Sigmoid colon (tissue), 7 donors: ENCODE data around the gene CBFA2T2. TPM values are rescaled to one million over a fixed set of nuclear protein-coding genes. Genes with fewer than 3 reads are reported as not detected.

ENCODE experiments used
- DNase-seq: peaks from one replicate; pipeline ENCODE4 v3.0.0-alpha.2; 2019
- H3K27ac ChIP-seq, 4 donors: fragments of 200-600 bp; sonication (generic); one replicate each; pipeline ENCODE4 v1.5.1; 2016 to 2019; ENCODE audit warnings: mild to moderate bottlenecking in 1 of 4
- H3K27me3 ChIP-seq, 3 donors: fragments of 200-600 bp; sonication (generic); one replicate each; pipeline ENCODE4 v1.5.1; 2019; ENCODE audit warnings: mild to moderate bottlenecking in 1 of 3
- H3K36me3 ChIP-seq, 4 donors: fragments of 200-600 bp; sonication (generic); one replicate each; pipeline ENCODE4 v1.5.1; 2016 to 2019
- H3K4me1 ChIP-seq, 4 donors: fragments of 200-600 bp; sonication (generic); one replicate each; pipeline ENCODE4 v1.5.1; 2017 to 2019
- H3K4me3 ChIP-seq, 4 donors: fragments of 200-600 bp; sonication (generic); one replicate each; pipeline ENCODE4 v1.5.1; 2017 to 2019; ENCODE audit warnings: mild to moderate bottlenecking in 2 of 4, moderate library complexity in 1 of 4
- H3K9me3 ChIP-seq, 4 donors: fragments of 200-600 bp in 3 of 4; sonication (generic) in 3 of 4; one replicate each; pipeline versions ENCODE4 v1.5.1 to v1.6.1; 2013 to 2019
- EP300 ChIP-seq, 4 donors: sonication (generic); formaldehyde crosslinking; IDR thresholded peaks; one replicate each; pipeline ENCODE4 v1.6.1; 2017; ENCODE audit warnings: antibody characterized with exemption in 4 of 4
- POLR2A ChIP-seq, 2 donors: fragments of 450-650 bp; IDR thresholded peaks; one replicate each; pipeline ENCODE4 v1.6.1; 2016; ENCODE audit warnings: antibody characterized with exemption in 2 of 2, mild to moderate bottlenecking in 2 of 2, moderate library complexity in 2 of 2
- POLR2AphosphoS5 ChIP-seq, 4 donors: sonication (generic); formaldehyde crosslinking; IDR thresholded peaks; one replicate each; pipeline ENCODE4 v1.6.1; 2017; ENCODE audit warnings: antibody characterized with exemption in 4 of 4
- WGBS, 2 donors: extraction: QIAGEN DNeasy Blood & Tissue Kit; methylation state at CpG; one replicate each; pipeline ENCODE4 v1.1.7; 2013; 5-methylcytosine and 5-hydroxymethylcytosine counted together
- intact Hi-C: fragments of 100-400 bp; cut with DNase I; formaldehyde crosslinking; loops from one replicate; pipeline ENCODE4 v1.15.1; 2023
- polyA plus RNA-seq, 3 donors: library from polyadenylated mRNA; stranded (reverse); fragments of 200-250 nt; gene quantifications; one replicate each; pipeline ENCODE4 v1.2.3, GENCODE V29; 2013
- total RNA-seq, 4 donors: library from RNA; depleted of rRNA; stranded (reverse); fragments of >200 nt; gene quantifications; one replicate each; pipeline ENCODE4 v1.1.0, GENCODE V29; 2016
- TF ChIP-seq, protein P1 (sequence below), 4 experiments: fragments of 450-650 bp in 3 of 4; fragments of 200-600 bp in 1 of 4; IDR thresholded peaks; one replicate each; pipeline ENCODE4 v1.5.1; 2016 to 2019; ENCODE audit warnings: antibody characterized with exemption in 4 of 4, mild to moderate bottlenecking in 3 of 4, moderate library complexity in 2 of 4
- donor health status: healthy with polysubstance abuse.
- donor health status: Bipolar disorder and iron deficiency.
- donor health status: healthy.

CBFA2T2 gene
- total and polyA plus RNA-seq, 7 donors, result 5.4 to 26.0 (median 17.1) TPM

DNA sequence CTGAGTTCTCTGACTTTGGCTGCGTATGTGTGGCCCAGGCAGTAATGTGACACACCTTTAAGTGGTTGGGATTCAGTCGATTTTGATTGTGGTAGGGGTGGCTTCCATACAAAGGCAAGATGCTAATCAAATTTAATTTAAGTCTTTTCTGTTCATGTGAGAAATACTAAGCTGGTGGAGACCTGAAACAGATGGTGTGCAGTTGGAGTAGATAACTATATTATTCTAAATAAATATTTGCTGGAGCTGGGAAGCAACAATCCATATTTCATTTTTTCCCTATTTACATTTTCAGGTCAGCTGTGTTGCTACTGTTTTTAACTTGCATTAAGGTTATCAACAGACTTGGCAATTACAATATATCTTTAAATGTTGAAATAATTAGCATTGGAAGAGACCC, 104.8 kb downstream of the CBFA2T2 start:
- Histone ChIP-seq H3K4me1 (peaks cover 0 to 34% (median 26%) of the 10 kb centered on the region in 4 donors), H3K9me3 (no peaks in the 10 kb centered on the region), H3K4me3 (no peak overlapping the region), H3K27me3 (no peaks in the 10 kb centered on the region), H3K36me3 (peaks cover 0 to 5% (median 0%) of the 10 kb centered on the region in 4 donors), H3K27ac (no peak overlapping the region)
- WGBS, 2 donors, result 65 to 84% methylated on average over 2 of the region's 2 CpGs
- intact Hi-C loops, result no loop called here
- no peak for DNase-seq
- no peak for TF ChIP-seq POLR2A (IDR thresholded peaks at IDR 0.05)
- TF ChIP-seq, protein P1, sequence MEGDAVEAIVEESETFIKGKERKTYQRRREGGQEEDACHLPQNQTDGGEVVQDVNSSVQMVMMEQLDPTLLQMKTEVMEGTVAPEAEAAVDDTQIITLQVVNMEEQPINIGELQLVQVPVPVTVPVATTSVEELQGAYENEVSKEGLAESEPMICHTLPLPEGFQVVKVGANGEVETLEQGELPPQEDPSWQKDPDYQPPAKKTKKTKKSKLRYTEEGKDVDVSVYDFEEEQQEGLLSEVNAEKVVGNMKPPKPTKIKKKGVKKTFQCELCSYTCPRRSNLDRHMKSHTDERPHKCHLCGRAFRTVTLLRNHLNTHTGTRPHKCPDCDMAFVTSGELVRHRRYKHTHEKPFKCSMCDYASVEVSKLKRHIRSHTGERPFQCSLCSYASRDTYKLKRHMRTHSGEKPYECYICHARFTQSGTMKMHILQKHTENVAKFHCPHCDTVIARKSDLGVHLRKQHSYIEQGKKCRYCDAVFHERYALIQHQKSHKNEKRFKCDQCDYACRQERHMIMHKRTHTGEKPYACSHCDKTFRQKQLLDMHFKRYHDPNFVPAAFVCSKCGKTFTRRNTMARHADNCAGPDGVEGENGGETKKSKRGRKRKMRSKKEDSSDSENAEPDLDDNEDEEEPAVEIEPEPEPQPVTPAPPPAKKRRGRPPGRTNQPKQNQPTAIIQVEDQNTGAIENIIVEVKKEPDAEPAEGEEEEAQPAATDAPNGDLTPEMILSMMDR (IDR thresholded peaks at IDR 0.05), result no peak
- no peak for TF ChIP-seq EP300 (IDR thresholded peaks at IDR 0.05)
- no peak for TF ChIP-seq POLR2AphosphoS5 (IDR thresholded peaks at IDR 0.05)

DNA sequence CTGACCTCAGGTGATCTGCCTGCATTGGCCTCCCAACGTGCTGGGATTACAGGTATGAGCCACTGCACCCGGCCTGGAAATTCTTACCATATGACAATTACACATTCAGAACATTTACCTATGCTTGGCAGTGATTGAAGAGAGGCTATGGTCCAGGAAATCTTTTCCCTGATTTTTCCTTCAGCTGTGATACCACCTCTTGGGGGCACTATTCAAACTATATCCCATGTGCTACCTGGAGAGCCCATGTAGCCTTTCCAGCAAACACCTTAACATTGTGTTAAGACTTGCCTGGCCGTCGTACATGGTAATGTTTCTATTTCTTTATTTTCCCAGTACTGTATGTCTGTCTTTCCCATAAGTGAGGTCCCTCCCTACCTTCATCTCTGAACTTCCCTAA, 110.5 kb downstream of the CBFA2T2 start:
- TF ChIP-seq, protein P1 (IDR thresholded peaks at IDR 0.05), result no peak
- TF ChIP-seq POLR2AphosphoS5 (IDR thresholded peaks at IDR 0.05), result no peak
- no peak for TF ChIP-seq POLR2A (IDR thresholded peaks at IDR 0.05)
- TF ChIP-seq EP300 (IDR thresholded peaks at IDR 0.05), result no peak
- H3K4me3 ChIP-seq, result no peak overlapping the region
- H3K9me3 ChIP-seq, result no peaks in the 10 kb centered on the region
- no peak overlapping the region for H3K27ac ChIP-seq
- intact Hi-C loops, result no loop called here
- WGBS, 2 donors, result 93% methylated on average over 4 of the region's 4 CpGs
- H3K27me3 ChIP-seq, result no peaks in the 10 kb centered on the region
- H3K4me1 ChIP-seq, result peaks cover 0 to 38% (median 21%) of the 10 kb centered on the region in 4 donors
- no peak for DNase-seq
- H3K36me3 ChIP-seq, result peaks cover 0 to 10% (median 3%) of the 10 kb centered on the region in 4 donors

DNA sequence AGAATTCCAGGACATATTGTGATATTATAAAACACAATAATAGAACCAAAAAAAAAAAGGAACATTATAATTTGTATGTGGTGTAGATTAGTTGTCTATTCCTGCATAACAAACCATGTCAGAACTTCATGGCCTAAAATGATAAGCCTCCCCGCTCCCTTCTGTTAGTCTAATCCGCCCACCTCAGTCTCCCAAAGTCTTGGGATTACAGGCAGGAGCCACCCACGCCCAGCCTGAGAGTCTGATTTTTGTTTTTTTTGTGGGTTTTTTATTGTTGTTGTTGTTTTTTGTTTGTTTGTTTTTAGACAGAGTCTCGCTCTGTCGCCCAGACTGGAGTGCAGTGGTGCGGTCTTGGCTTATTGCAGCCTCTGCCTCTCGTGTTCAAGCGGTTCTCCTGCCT, 111.1 kb downstream of the CBFA2T2 start:
- Histone ChIP-seq H3K27ac (no peak overlapping the region), H3K36me3 (peaks cover 0 to 10% (median 3%) of the 10 kb centered on the region in 4 donors), H3K27me3 (no peaks in the 10 kb centered on the region), H3K9me3 (no peaks in the 10 kb centered on the region), H3K4me3 (no peak overlapping the region), H3K4me1 (peaks cover 0 to 33% (median 19%) of the 10 kb centered on the region in 4 donors)
- no peak for DNase-seq
- TF ChIP-seq POLR2A (IDR thresholded peaks at IDR 0.05), result no peak
- no peak for TF ChIP-seq EP300 (IDR thresholded peaks at IDR 0.05)
- TF ChIP-seq POLR2AphosphoS5 (IDR thresholded peaks at IDR 0.05), result no peak
- TF ChIP-seq, protein P1 (IDR thresholded peaks at IDR 0.05), result no peak
- WGBS, 2 donors, result 97 to 98% methylated on average over 8 of the region's 8 CpGs
- intact Hi-C loops, result no loop called here

DNA sequence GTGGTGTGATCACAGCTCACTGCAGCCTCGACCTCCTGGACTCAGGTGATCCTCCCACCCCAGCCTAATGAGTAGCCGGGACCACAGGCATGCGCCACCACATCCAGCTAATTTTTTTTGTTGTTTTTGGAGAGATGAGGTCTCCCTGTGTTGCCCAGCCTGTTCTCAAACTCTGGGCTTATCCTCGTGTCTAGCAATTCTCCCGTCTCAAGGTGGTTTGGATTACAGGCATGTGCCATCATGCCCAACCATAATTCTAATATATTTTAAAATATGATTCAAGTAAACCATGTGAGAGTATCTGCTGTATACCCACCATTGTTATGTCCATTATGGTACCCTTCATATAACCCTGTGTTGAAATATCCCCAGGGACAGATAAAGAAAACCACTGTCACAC, 112.0 kb downstream of the CBFA2T2 start:
- peaks cover 0 to 33% (median 16%) of the 10 kb centered on the region in 4 donors for H3K4me1 ChIP-seq
- no peak for TF ChIP-seq POLR2AphosphoS5 (IDR thresholded peaks at IDR 0.05)
- no peak for TF ChIP-seq POLR2A (IDR thresholded peaks at IDR 0.05)
- TF ChIP-seq EP300 (IDR thresholded peaks at IDR 0.05), result no peak
- TF ChIP-seq, protein P1 (IDR thresholded peaks at IDR 0.05), result no peak
- H3K27me3 ChIP-seq, result no peaks in the 10 kb centered on the region
- no peak for DNase-seq
- 97% methylated on average over 5 of the region's 5 CpGs for WGBS, 2 donors
- no peaks in the 10 kb centered on the region for H3K9me3 ChIP-seq
- intact Hi-C loops, result no loop called here
- peaks cover 0 to 10% (median 3%) of the 10 kb centered on the region in 4 donors for H3K36me3 ChIP-seq
- no peak overlapping the region for H3K4me3 ChIP-seq
- H3K27ac ChIP-seq, result no peak overlapping the region
